Activated CD4-positive, CD25-positive, alpha-beta regulatory T cell treated with anti-CD3 and anti-CD28 coated beads, Interleukin-2, amount 50 U/mL, for 16 hours (primary cell): Measurements from ENCODE around the gene CA9.

Experiments
- DNase-seq: peaks from one replicate; pipeline ENCODE4 v3.0.0-alpha.2; 2020; ENCODE audit warnings: low read depth, low spot score

CA9 gene

GRCh38 chr9:35714579-35715252 is 41.0 kb downstream of the CA9 start:
- no peak for DNase-seq

GRCh38 chr9:35716230-35716629 is 42.5 kb downstream of the CA9 start:
- DNase-seq = no peak

GRCh38 chr9:35717132-35717870 is 43.6 kb downstream of the CA9 start:
- no peak for DNase-seq

GRCh38 chr9:35718721-35719511 is 45.2 kb downstream of the CA9 start:
- no peak for DNase-seq

DNA sequence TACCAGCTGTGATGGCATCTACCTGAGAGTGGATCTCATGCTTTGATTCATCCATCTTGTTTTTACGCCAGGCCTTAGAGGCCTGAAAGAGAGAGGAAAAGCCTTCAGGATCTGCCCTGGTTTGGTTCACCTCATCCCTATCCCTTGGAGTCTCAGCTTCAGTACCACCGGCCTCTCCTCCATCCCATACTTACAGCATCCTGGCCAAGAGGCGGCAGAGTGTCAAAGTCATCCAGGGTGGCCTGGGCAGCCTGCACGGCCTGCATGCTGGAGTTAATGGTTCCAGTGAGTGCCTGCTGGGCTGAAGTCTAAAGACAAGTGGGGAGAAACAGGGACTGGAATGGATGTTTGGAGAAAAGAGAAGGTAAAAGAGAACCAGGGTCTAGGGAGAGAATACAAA is 45.8 kb downstream of the CA9 start:
- DNase-seq = no peak

- DNase-seq = no peak
Observed at GRCh38 chr9:35723426-35723825, 49.7 kb downstream of the CA9 start.

DNA sequence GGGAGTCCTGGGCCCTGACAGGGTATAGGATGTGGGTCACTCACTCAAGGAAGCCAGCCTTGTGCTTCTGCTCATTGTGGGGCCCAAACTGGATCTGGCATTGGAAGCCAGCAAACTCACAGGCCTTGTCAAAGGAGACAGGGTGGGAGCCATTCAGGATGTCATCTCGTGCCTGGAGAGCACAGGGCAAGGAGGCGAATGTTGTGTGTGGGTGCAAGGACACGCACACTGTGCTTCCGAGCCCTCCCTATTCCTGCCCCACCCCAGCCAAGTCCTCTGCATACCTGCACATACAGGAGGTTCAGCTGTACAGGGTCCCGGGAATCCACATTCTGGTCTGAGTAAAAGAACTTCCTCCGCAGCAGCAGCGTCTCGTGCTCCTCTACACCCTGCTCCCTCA is 50.2 kb downstream of the CA9 start:
- no peak for DNase-seq

DNA sequence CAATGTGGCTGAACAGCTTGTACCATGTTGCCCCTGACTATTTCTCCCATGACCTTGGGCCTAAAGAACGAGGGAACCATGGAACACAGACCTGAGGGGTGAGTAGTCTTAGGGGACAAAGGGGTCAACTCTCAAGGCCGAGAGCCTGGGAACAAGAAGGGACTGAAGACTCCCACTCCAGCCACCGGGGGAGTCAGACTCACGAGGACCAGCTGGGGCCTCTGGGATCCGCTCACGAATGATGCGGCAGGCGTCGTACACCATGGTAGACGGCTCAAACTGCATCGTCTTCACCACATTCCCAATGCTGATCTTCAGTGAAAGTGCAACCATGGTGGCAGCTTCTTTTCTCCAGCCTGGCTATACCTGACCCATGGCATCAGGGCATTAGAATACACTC is 51.6 kb downstream of the CA9 start:
- DNase-seq = no peak

GRCh38 chr9:35726931-35727330 is 53.2 kb downstream of the CA9 start:
- DNase-seq = no peak

DNA sequence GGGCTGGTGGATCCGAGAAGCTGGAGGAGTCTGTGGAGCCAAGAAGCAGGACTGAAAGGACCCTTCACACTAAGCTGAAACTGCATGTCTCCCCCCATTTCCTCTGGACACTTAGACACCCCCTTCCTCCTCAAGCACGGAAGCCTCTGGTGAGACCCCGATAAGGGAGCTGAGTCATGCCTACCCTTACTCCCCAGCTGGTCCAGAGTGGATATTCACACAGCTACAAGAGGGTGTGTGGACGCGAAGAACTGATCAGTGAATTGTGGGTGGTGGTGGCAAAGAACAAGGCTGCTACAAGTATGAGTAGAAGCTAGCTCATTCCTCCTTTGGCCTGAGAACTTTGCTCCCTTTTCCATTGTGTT is 53.9 kb downstream of the CA9 start:
- no peak for DNase-seq

DNA sequence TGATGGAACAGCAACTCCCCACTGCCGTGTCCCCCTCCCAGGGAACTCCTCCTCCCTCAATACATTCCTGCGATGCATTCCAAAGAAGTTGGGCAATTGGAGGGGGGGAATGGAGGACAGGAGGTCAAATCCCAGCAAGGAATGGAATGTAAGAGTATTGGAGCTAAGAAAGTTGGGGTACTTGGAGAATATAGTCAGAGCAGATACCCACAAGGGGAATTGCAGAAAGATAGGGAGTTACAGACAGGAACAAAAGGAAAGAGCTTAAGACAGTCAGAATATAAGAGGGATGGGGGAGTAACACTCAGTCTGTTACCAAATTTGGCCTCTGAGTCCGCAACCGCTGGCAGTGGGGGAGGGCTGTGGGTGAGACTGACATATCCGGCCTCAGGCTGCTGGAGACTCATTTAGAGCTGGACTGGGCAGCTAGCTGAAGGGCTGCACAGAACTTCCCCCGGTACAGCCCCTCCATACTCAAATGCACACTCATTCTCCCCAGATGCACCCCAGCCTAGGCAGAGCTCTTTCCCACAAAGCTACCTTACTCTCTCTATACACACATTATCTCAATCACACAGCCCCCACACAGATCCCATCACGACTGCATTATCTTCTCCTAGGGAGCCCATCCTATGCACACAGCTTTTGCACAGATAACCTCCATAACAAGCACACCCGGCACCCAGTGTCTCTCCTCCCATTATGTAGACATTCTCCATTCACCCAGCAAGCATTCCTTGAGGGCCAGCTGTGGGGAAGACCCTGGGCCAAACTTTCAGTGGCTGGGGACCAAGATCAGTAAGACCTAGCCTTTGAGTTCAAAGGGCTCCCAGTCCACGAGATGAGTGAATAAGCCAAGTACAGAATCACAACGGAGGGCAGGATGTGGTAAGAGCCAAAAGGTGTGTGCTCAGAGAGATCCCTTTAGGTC is 54.6 kb downstream of the CA9 start:
- no peak for DNase-seq

DNA sequence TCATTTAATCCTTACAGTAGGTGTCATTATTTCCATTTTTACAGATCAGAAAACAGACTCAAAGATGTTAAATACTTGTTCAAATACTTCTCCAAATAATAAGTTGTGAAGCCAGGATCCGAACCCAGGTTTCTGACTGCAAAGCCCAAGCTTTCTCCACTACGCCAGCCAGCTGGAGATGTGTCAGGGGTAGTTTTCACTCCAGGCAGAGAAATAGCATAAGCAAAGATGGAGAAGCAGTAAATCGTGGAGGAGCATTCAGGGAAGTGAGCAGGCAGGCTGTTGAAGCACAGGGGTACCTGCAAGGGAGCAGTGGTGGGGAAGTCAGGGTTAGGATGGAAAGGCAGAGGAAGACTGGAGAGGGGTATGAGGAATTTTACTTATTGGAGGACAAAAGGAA is 55.4 kb downstream of the CA9 start:
- DNase-seq = no peak

DNA sequence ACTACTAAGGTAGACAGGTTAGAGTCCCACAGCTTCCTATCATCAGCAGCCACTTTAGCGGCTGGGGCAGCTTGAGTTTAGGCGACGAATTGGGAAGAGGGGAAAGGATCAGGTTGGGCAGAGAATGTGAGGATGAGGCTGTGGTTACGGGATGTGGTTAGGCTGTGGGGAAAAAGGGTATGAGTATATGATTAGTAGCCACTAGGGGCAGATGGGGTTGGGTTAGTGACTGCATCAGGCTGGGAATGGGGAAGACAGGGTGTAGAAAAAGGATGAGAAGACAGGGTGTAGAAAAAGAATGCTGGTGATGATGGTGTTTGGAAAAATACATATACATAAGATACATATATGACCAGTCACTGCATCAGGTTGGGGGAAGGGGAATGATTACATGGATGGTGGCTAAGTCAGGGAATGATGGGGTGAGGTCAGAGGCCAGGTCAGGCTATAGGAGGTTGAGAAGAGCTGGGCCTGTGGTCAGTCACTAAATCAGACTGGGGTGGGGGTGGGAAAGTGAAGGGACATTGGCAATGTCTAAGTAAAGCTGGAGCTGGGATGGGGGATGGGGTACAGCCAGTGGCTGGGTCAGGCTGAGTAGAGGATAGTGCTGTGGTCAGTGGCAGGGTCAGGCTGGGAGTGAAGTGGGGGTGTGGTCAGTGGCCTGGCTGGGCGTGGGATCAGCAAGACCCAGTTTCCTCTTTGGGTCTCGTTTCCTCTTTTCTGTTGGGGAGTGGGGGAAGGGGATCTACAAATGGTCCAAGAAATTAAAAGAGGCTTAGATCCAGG is 56.2 kb downstream of the CA9 start:
- no peak for DNase-seq

- DNase-seq = no peak
Observed at GRCh38 chr9:35730486-35730854, 56.7 kb downstream of the CA9 start.
